ENCODE measurements around the gene CSGALNACT2.

CSGALNACT2 gene

GRCh38 chr10:43228783-43229207, 90.5 kb downstream of the CSGALNACT2 start:
- DNase-seq (ENCODE audit: low spot score): no peak

GRCh38 chr10:43229208-43230061, 91.2 kb downstream of the CSGALNACT2 start:
- DNase-seq (ENCODE audit: low spot score): peak; percentile 60

GRCh38 chr10:43230101-43230908, 92.1 kb downstream of the CSGALNACT2 start:
- no peak for DNase-seq (ENCODE audit: low spot score)

- no peak for DNase-seq (ENCODE audit: low spot score)
These were observed 92.8 kb downstream of the CSGALNACT2 start for GRCh38 chr10:43230909-43231522.

GRCh38 chr10:43231523-43232078, 93.4 kb downstream of the CSGALNACT2 start:
- DNase-seq (ENCODE audit: low spot score): no peak

GRCh38 chr10:43233601-43234430, 95.6 kb downstream of the CSGALNACT2 start:
- no peak for DNase-seq (ENCODE audit: low spot score)

- DNase-seq (ENCODE audit: low spot score): peak; percentile 17
These were observed 96.3 kb downstream of the CSGALNACT2 start for GRCh38 chr10:43234471-43235041.
